GM12878 (cell line): ENCODE data around the gene CPLX1. TPM values are rescaled to one million over a fixed set of nuclear protein-coding genes. Genes with fewer than 3 reads are reported as not detected.

Experiments
- ATAC-seq: fragments of 200-7000 bp; cut with Tn5 transposase; 3 replicates; pipeline ENCODE4 v1.9.1; 2020; ENCODE audit warnings: mild to moderate bottlenecking, moderate library complexity
- Bru-seq: library from RNA; stranded (reverse); fragments of 400-500 nt; gene quantifications from one replicate; lab custom pipeline; 2021; lab: Mats Ljungman, UMichigan
- BruChase-seq, 2 experiments: library from RNA; stranded (reverse); fragments of 400-500 nt; gene quantifications; one replicate each; lab custom pipeline; 2021; lab: Mats Ljungman, UMichigan
- BruUV-seq: library from RNA; stranded (reverse); fragments of 400-500 nt; replicated peaks from 2 replicates; lab custom pipeline; 2021; lab: Mats Ljungman, UMichigan
- CTCF ChIA-PET: fragments of 300-600 bp; sonication (Branson Sonifier 250); formaldehyde crosslinking; extraction: SDS; loops from one replicate; lab custom pipeline; 2021; ENCODE audit warnings: inconsistent platforms; lab: Yijun Ruan, JAX
- POLR2A ChIA-PET: fragments of 350-600 bp; formaldehyde crosslinking; extraction: SDS; loops from one replicate; lab custom pipeline; 2021; ENCODE audit warnings: inconsistent platforms; lab: Charles Lee
- RAD21 ChIA-PET: fragments of 300-600 bp; sonication (Branson Sonifier 250); formaldehyde crosslinking; loops from one replicate; lab custom pipeline; 2023; ENCODE audit warnings: antibody characterized with exemption; ENCODE audit not compliant: unreplicated experiment; lab: Charles Lee
- SMC1A ChIA-PET: fragments of 300-600 bp; sonication (Branson Sonifier 250); formaldehyde crosslinking; loops from one replicate; lab custom pipeline; 2023; ENCODE audit not compliant: unreplicated experiment, uncharacterized antibody; lab: Charles Lee
- DNase-seq: peaks from one replicate; pipeline ENCODE4 v3.0.0-alpha.2; 2011; ENCODE audit warnings: low read depth, low spot score
- FAIRE-seq: peaks from 3 replicates; lab custom pipeline; 2011; peaks lifted over from hg19 to GRCh38; lab: Jason Lieb, UNC
- H2AFZ ChIP-seq: 2 replicates; pipeline ENCODE4 v1.6.0; 2011; ENCODE audit warnings: low read depth, low read length, control low read depth; ENCODE audit not compliant: control insufficient read depth
- H3K27ac ChIP-seq: 2 replicates; pipeline ENCODE4 v1.5.1; 2011; ENCODE audit warnings: control low read depth; ENCODE audit not compliant: control insufficient read depth, insufficient read depth
- H3K27me3 ChIP-seq, 2 experiments: replicated peaks in 1 of 2; 2 replicates each; pipeline versions ENCODE4 v1.6.0 to v1.6.1; 2011; ENCODE audit warnings: low read length in 1 of 2; ENCODE audit not compliant: control insufficient read depth in 2 of 2, insufficient read depth in 2 of 2
- H3K36me3 ChIP-seq, 2 experiments: 2 replicates each; pipeline ENCODE4 v1.5.1; 2011; ENCODE audit warnings: low read length in 1 of 2; ENCODE audit not compliant: control insufficient read depth in 2 of 2, insufficient read depth in 2 of 2
- H3K4me1 ChIP-seq: 2 replicates; pipeline ENCODE4 v1.6.1; 2011; ENCODE audit warnings: mild to moderate bottlenecking, low read length, moderate library complexity, mixed read lengths; ENCODE audit not compliant: control insufficient read depth, insufficient read depth
- H3K4me2 ChIP-seq: 2 replicates; pipeline ENCODE4 v1.6.0; 2011; ENCODE audit warnings: control low read depth; ENCODE audit not compliant: control insufficient read depth, insufficient read depth
- H3K4me3 ChIP-seq: fragments of 200-600 bp; sonication (generic); 2 replicates; pipeline ENCODE4 v1.5.1; 2016
- H3K79me2 ChIP-seq: 2 replicates; pipeline ENCODE4 v1.6.0; 2011; ENCODE audit warnings: low read length; ENCODE audit not compliant: control insufficient read depth, insufficient read depth
- H3K9ac ChIP-seq: 2 replicates; pipeline ENCODE4 v1.8.0; 2011; ENCODE audit warnings: low read length, control low read depth, mixed read lengths; ENCODE audit not compliant: control insufficient read depth, insufficient read depth
- H3K9me3 ChIP-seq: replicated peaks from 3 replicates; pipeline ENCODE4 v1.5.1; 2011; ENCODE audit warnings: mild to moderate bottlenecking, low read length; ENCODE audit not compliant: control insufficient read depth, insufficient read depth
- H4K20me1 ChIP-seq: 2 replicates; pipeline ENCODE4 v1.6.0; 2011; ENCODE audit not compliant: control insufficient read depth, insufficient read depth
- CHD1 ChIP-seq: IDR thresholded peaks from 2 replicates; pipeline ENCODE4 v1.6.1; 2012; ENCODE audit warnings: low read depth, low read length, improper control_type of control experiment
- ELK1 ChIP-seq: IDR thresholded peaks from 2 replicates; pipeline ENCODE4 v1.6.1; 2012; ENCODE audit warnings: low read depth, low read length, improper control_type of control experiment
- FOXK2 ChIP-seq: fragments of 450-650 bp; IDR thresholded peaks from 2 replicates; pipeline ENCODE4 v1.6.1; 2017; ENCODE audit warnings: mild to moderate bottlenecking, moderate library complexity
- FOXM1 ChIP-seq: IDR thresholded peaks from 2 replicates; pipeline ENCODE4 v1.6.1; 2012; ENCODE audit warnings: low read depth, mild to moderate bottlenecking, inconsistent platforms, low read length, moderate library complexity
- HCFC1 ChIP-seq: fragments of 150-350 bp; IDR thresholded peaks from 2 replicates; pipeline ENCODE4 v1.6.1; 2014; ENCODE audit warnings: low read length
- MTA3 ChIP-seq: IDR thresholded peaks from 2 replicates; pipeline ENCODE4 v1.6.1; 2012; ENCODE audit warnings: low read length, inconsistent platforms, borderline replicate concordance
- MYC ChIP-seq: IDR thresholded peaks from 2 replicates; pipeline ENCODE4 v1.6.1; 2011; ENCODE audit warnings: mild to moderate bottlenecking, low read length, moderate library complexity, inconsistent platforms; ENCODE audit not compliant: insufficient read depth, insufficient replicate concordance, insufficient read length, severe bottlenecking
- POLR2AphosphoS2 ChIP-seq: IDR thresholded peaks from 2 replicates; pipeline ENCODE4 v1.6.1; 2011; ENCODE audit warnings: low read depth, mild to moderate bottlenecking, low read length, improper control_type of control experiment, moderate library complexity
- SMAD1 ChIP-seq: fragments of 450-650 bp; IDR thresholded peaks from 2 replicates; pipeline ENCODE4 v1.6.1; 2018; ENCODE audit warnings: mild to moderate bottlenecking, low read depth; ENCODE audit not compliant: partially characterized antibody
- SMARCA5 ChIP-seq: fragments of 450-650 bp; IDR thresholded peaks from 2 replicates; pipeline ENCODE4 v1.6.1; 2017; ENCODE audit warnings: mild to moderate bottlenecking
- YY1 ChIP-seq: IDR thresholded peaks from 2 replicates; pipeline ENCODE4 v1.6.1; 2011; ENCODE audit warnings: low read depth, mild to moderate bottlenecking, low read length
- WGBS: methylation state at CpG from one replicate; pipeline ENCODE4 v1.1.6; 2016; ENCODE audit warnings: low lambda C conversion rate; ENCODE audit not compliant: insufficient replicate concordance, insufficient coverage; ENCODE audit errors: missing lambda C conversion rate; 5-methylcytosine and 5-hydroxymethylcytosine counted together
- in situ Hi-C: fragments of 300-500 bp; cut with MboI; formaldehyde crosslinking; loops from 9 replicates; pipeline ENCODE4 v1.14.3; 2018; ENCODE audit warnings: mixed read lengths
- intact Hi-C: fragments of 100-400 bp; cut with micrococcal nuclease; formaldehyde crosslinking; loops from one replicate; pipeline ENCODE4 v1.14.2; 2022; ENCODE audit not compliant: unreplicated experiment
- long read RNA-seq, 2 experiments: library from polyadenylated mRNA; unstranded; transcript quantifications; one replicate each; pipeline ENCODE4 v2.0.0, GENCODE V29; 2019 to 2020
- polyA minus RNA-seq, 3 experiments: library from RNA; depleted of rRNA, polyadenylated mRNA; stranded (reverse); fragments of >200 nt; gene quantifications; 2 replicates each; pipeline ENCODE4 v1.2.3, GENCODE V29; 2011
- polyA plus RNA-seq, 11 experiments: library from polyadenylated mRNA; depleted of rRNA in 4 of 11; unstranded in 6 of 11; stranded (reverse) in 5 of 11; fragments of >200 nt; fragmentation: Nextera tagmentation in 4 of 11; fragmentation: Illumina TruSeq in 1 of 11; extraction: Ambion mirVana in 4 of 11; extraction: Trizol in 1 of 11; gene quantifications; 1 replicate in 1 of 11; 2 replicates in 10 of 11; pipeline versions ENCODE4 v1.2.1 to v1.2.3, GENCODE V29; 2011 to 2016; ENCODE audit warnings: inconsistent platforms in 2 of 11, missing spikeins in 2 of 11, low read depth in 1 of 11
- total RNA-seq, 4 experiments: library from RNA; depleted of rRNA in 3 of 4; stranded (reverse); fragments of >200 nt in 3 of 4; fragmentation: Illumina TruSeq in 1 of 4; extraction: Trizol in 1 of 4; gene quantifications; 2 replicates each; pipeline versions ENCODE4 v1.2.1 to v1.2.3, GENCODE V29; 2013 to 2021

Gene CPLX1
- total RNA-seq (2013; cell fraction: nucleolus; rRNA removed): 0.25 TPM in 1 of 2 replicates, not detected in the other
- total RNA-seq (2014; rRNA removed): 0.16 TPM in 1 of 2 replicates, not detected in the other
- 0.09 TPM in 1 of 2 replicates, not detected in the other for total RNA-seq (2014; rRNA removed; fragmentation: Illumina TruSeq; extraction: Trizol)
- total RNA-seq (2021): 1.2 and 2.2 TPM in 2 replicates
- 0.10 TPM for polyA plus RNA-seq (2011; ENCODE audit: low read depth)
- not detected in 2 replicates for polyA plus RNA-seq (2011; rRNA removed)
- polyA plus RNA-seq (2011; cell fraction: cytosol; rRNA removed): 0.06 TPM in 1 of 2 replicates, not detected in the other
- polyA plus RNA-seq (2011; cell fraction: nucleus; rRNA removed): 0.12 and 0.46 TPM in 2 replicates
- polyA plus RNA-seq (2012): 0.88 and 2.1 TPM in 2 replicates
- 0.04 TPM in 1 of 2 replicates, not detected in the other for polyA plus RNA-seq (2014; fragmentation: Illumina TruSeq; extraction: Trizol)
- polyA plus RNA-seq (2014; fragmentation: Nextera tagmentation; extraction: Ambion mirVana): not detected
- polyA plus RNA-seq (2014; rRNA removed): 0.28 and 0.57 TPM in 2 replicates
- under 1 TPM in 1 of 2 experiments, not detected in 1; 0.13 TPM for polyA plus RNA-seq (2016; fragmentation: Nextera tagmentation; extraction: Ambion mirVana)
- polyA minus RNA-seq (2011; rRNA and poly(A)+ RNA removed): not detected in 2 replicates
- not detected in 2 replicates for polyA minus RNA-seq (2011; cell fraction: cytosol; rRNA and poly(A)+ RNA removed)
- not detected in 2 replicates for polyA minus RNA-seq (2011; cell fraction: nucleus; rRNA and poly(A)+ RNA removed)
- percentile 18 among the genes with signal in this experiment for Bru-seq, nascent RNA
- percentile 10 among the genes with signal in this experiment for BruChase-seq, experiment 1, labeled RNA remaining after a 6-hour chase
- BruChase-seq, experiment 2, labeled RNA remaining after a 2-hour chase: percentile 12 among the genes with signal in this experiment
- long read RNA-seq, experiment 1: 0 reads
- long read RNA-seq, experiment 2: 0 reads

- TF ChIP-seq YY1 (no peak), MYC (no peak), SMARCA5 (no peak), MTA3 (no peak), SMAD1 (no peak), ELK1 (no peak), HCFC1 (no peak), POLR2AphosphoS2 (no peak), CHD1 (no peak), FOXM1 (no peak), FOXK2 (no peak)
- ChIA-PET POLR2A (no interaction called here), CTCF (no interaction called here), RAD21 (no interaction called here), SMC1A (no interaction called here)
- Histone ChIP-seq H3K27me3 (peaks cover 3 to 12% of the 10 kb centered on the region in 2 experiments), H4K20me1 (no peaks in the 10 kb centered on the region), H2AFZ (no peak within 1 kb of the TSS), H3K79me2 (no peaks in the 10 kb centered on the region), H3K4me2 (peak within 1 kb of the TSS; percentile 3; the same call in 1 of the 2 replicates), H3K4me1 (no peaks in the 10 kb centered on the region), H3K9me3 (no peaks in the 10 kb centered on the region; the same call in 2 of the 3 replicates), H3K36me3 (no peaks in the 10 kb centered on the region), H3K4me3 (no peak within 1 kb of the TSS), H3K27ac (no peak within 1 kb of the TSS), H3K9ac (no peak within 1 kb of the TSS)
- FAIRE-seq (no peak), DNase-seq (no peak), ATAC-seq (no peak)
- no TSS peak for BruUV-seq
- in situ Hi-C loops: no loop called here
- intact Hi-C loops: no loop called here
- 13% methylated on average over 20 of the region's 61 CpGs for WGBS
Observed at GRCh38 chr4:825971-826330, at the start of gene CPLX1. Gene CPLX1, minus strand, starts transcription at chr4:826129. Its CDS starts 1,607 bp downstream, at chr4:824522.
